Ovary (tissue), 9 donors: ENCODE results near the gene ACP5. TPM values are rescaled to one million over a fixed set of nuclear protein-coding genes. Genes with fewer than 3 reads are reported as not detected.
"Not testable (repeated sequence)": the region's sequence is repeated elsewhere in the genome, so short reads cannot be mapped to it uniquely, and the experiment has no call there.

Experiments
- DNase-seq, 5 donors: peaks; one replicate each; pipeline ENCODE4 v3.0.0-alpha.2; 2019 to 2020
- H3K27ac ChIP-seq, 2 donors: fragments of 200-600 bp; one replicate each; pipeline versions ENCODE4 v1.5.1 to v1.8.0; 2019 to 2022
- H3K27me3 ChIP-seq: fragments of 200-600 bp; one replicate; pipeline ENCODE4 v1.8.0; 2022
- H3K36me3 ChIP-seq: fragments of 200-600 bp; sonication (generic); one replicate; pipeline ENCODE4 v1.5.1; 2019
- H3K4me1 ChIP-seq: one replicate; pipeline ENCODE4 v1.8.1; 2013; ENCODE audit warnings: mild to moderate bottlenecking, moderate library complexity; ENCODE audit not compliant: insufficient read depth
- H3K4me3 ChIP-seq: fragments of 200-600 bp; sonication (generic); one replicate; pipeline ENCODE4 v1.5.1; 2017
- H3K9me3 ChIP-seq, 2 donors: fragments of 200-600 bp in 1 of 2; sonication (generic) in 1 of 2; one replicate each; pipeline versions ENCODE4 v1.5.1 to v1.8.1; 2013 to 2019; ENCODE audit warnings: mild to moderate bottlenecking in 1 of 2, moderate library complexity in 1 of 2
- EP300 ChIP-seq: sonication (generic); formaldehyde crosslinking; IDR thresholded peaks from one replicate; pipeline ENCODE4 v1.6.1; 2017; ENCODE audit warnings: antibody characterized with exemption
- POLR2A ChIP-seq: fragments of 450-650 bp; IDR thresholded peaks from one replicate; pipeline ENCODE4 v1.6.1; 2017; ENCODE audit warnings: antibody characterized with exemption, mild to moderate bottlenecking, moderate library complexity
- WGBS, 3 donors: extraction: QIAGEN DNeasy Blood & Tissue Kit in 1 of 3; methylation state at CpG; one replicate each; pipeline versions ENCODE4 v1.1.5 to v1.1.7; 2013 to 2017; 5-methylcytosine and 5-hydroxymethylcytosine counted together
- intact Hi-C, 4 donors: fragments of 100-400 bp; cut with DNase I; formaldehyde crosslinking; loops; one replicate each; pipeline versions ENCODE4 v1.11.0 to v1.15.1; 2022 to 2023
- polyA plus RNA-seq, 2 donors: library from polyadenylated mRNA; stranded (reverse); fragments of 200-250 nt in 1 of 2; fragments of 350-450 nt in 1 of 2; fragmentation: Illumina TruSeq in 1 of 2; extraction: RNeasy Lipid Tissue Mini Kit (QIAGEN cat#74804) in 1 of 2; gene quantifications; one replicate each; pipeline ENCODE4 v1.2.3, GENCODE V29; 2013 to 2014
- total RNA-seq, 7 donors: library from RNA; depleted of rRNA in 2 of 7; stranded (reverse); fragments of >200 nt in 2 of 7; fragmentation: NEBNext Ultra II Directional in 3 of 7; extraction: Animal tissue kit (Norgen Biotek cat#: 25700) in 3 of 7; gene quantifications; one replicate each; pipeline versions ENCODE4 v1.1.0 to v1.2.4, GENCODE V29; 2016 to 2023
- TF ChIP-seq, protein P1 (sequence below), 3 donors: fragments of 450-650 bp in 2 of 3; fragments of 200-600 bp in 1 of 3; IDR thresholded peaks; one replicate each; pipeline versions ENCODE4 v1.5.1 to v1.8.0; 2016 to 2022; ENCODE audit warnings: antibody characterized with exemption in 3 of 3, mild to moderate bottlenecking in 1 of 3
- donor health status: DM: no; HTN: no; CAD: no; lungs with moderate emphysema.
- donor health status: DM: no; HTN: no; CAD: no.
- donor health status: Bipolar disorder and iron deficiency.
- donor health status: DM: yes; HTN: yes; CAD: no.
- donor health status: DM: no; HTN: no; CAD: no.
- donor health status: DM: yes; HTN: yes; CAD: no.

ACP5 gene
- total and polyA plus RNA-seq, 9 donors: 7.9 to 66.9 (median 17.9) TPM

DNA sequence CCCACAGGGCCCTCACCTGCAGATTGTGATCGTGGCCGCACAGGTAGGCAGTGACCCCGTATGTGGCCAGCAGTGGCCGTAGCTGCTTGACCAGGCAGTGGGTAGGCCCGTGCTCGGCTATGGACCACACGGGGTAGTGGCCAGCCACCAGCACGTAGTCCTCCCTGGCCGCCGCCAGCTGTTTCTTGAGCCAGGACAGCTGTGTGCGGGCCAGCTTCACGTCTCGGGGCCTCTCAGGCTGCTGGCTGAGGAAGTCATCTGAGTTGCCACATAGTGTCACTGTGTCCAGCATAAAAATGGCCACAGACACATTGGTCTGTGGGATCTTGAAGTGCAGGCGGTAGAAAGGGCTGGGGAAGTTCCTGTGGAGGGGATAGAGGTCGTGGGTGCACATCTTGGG is 1.2 kb downstream of the ACP5 start:
- H3K9me3 ChIP-seq: no peaks in the 10 kb centered on the region
- intact Hi-C loops: no loop called here
- no peaks in the 10 kb centered on the region for H3K36me3 ChIP-seq
- H3K27ac ChIP-seq: no peak overlapping the region
- H3K4me1 ChIP-seq: peaks cover 12% of the 10 kb centered on the region
- no peak overlapping the region for H3K4me3 ChIP-seq
- no peaks in the 10 kb centered on the region for H3K27me3 ChIP-seq
- DNase-seq: no peak
- no peak for TF ChIP-seq EP300
- TF ChIP-seq POLR2A: no peak
- TF ChIP-seq, protein P1, sequence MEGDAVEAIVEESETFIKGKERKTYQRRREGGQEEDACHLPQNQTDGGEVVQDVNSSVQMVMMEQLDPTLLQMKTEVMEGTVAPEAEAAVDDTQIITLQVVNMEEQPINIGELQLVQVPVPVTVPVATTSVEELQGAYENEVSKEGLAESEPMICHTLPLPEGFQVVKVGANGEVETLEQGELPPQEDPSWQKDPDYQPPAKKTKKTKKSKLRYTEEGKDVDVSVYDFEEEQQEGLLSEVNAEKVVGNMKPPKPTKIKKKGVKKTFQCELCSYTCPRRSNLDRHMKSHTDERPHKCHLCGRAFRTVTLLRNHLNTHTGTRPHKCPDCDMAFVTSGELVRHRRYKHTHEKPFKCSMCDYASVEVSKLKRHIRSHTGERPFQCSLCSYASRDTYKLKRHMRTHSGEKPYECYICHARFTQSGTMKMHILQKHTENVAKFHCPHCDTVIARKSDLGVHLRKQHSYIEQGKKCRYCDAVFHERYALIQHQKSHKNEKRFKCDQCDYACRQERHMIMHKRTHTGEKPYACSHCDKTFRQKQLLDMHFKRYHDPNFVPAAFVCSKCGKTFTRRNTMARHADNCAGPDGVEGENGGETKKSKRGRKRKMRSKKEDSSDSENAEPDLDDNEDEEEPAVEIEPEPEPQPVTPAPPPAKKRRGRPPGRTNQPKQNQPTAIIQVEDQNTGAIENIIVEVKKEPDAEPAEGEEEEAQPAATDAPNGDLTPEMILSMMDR (IDR thresholded peaks at IDR 0.05): no peak
- 89 to 93% (median 90%) methylated on average over 14 to 15 of the region's 15 CpGs for WGBS, 3 donors

DNA sequence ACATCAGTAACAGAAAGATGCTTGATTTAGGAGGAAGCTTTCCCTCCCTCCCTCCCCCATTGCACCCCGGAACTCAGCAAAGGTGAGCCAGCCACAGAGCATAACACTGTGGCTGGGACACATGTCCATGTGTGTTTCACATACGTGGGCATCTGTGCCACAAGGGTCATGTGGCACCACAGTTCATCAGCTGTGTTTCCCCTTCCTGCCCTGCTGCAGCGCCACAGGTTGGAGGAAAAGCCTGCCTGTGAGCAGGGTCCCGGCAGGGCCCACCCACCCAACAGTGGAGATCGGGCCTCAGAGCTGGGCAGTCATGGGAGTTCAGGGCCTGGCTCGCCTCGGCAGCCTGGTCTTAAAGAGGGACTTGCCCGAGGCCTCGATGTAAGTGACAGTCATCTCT is 2.8 kb downstream of the ACP5 start:
- Histone ChIP-seq H3K4me1 (peaks cover 12% of the 10 kb centered on the region), H3K27me3 (no peaks in the 10 kb centered on the region), H3K36me3 (no peaks in the 10 kb centered on the region), H3K4me3 (no peak overlapping the region), H3K9me3 (no peaks in the 10 kb centered on the region), H3K27ac (no peak overlapping the region)
- DNase-seq: no peak
- 85 to 92% (median 87%) methylated on average over 9 of the region's 9 CpGs for WGBS, 3 donors
- TF ChIP-seq, protein P1 (IDR thresholded peaks at IDR 0.05): no peak
- TF ChIP-seq POLR2A (no peak), EP300 (no peak)
- intact Hi-C loops: no loop called here

DNA sequence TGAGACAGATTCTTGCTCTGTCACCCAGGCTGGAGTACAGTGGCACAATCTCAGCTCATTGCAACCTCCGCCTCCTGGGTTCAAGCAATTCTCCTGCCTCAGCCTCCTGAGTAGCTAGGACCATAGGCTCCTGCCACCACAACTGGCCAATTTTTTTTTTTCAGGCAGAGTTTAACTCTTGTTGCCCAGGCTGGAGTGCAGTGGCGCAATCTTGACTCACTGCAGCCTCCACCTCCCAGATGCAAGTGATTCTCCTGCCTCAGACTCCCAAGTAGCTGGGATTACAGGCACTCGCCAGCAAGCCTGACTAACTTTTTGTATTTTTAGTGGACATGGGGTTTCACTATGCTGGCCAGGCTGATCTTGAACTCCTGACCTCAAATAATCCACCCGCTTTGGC is 3.7 kb downstream of the ACP5 start:
- H3K4me3 ChIP-seq, H3K36me3 ChIP-seq, DNase-seq, H3K4me1 ChIP-seq, intact Hi-C loops, H3K9me3 ChIP-seq, H3K27me3 ChIP-seq, H3K27ac ChIP-seq: not testable (repeated sequence)
- WGBS, 3 donors: 71 to 95% (median 94%) methylated on average over 4 of the region's 4 CpGs

DNA sequence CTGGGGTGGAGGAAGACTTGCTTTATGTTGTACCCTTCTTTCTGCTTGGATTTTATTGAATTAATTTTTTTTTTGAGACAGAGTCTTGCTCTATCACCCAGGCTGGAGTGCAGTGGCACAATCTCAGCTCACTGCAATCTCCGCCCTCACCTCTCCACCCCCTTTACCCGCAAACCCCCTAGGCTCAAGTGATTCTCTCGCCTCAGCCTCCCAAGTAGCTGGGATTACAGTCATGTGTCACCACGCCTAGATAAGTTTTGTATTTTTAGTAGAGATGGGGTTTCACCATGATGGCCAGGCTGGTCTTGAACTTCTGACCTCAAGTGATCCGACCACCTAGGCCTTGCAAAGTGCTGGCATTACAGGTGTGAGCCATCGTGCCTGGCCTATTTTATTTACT is 4.1 kb downstream of the ACP5 start:
- WGBS, 3 donors: 75 to 87% (median 79%) methylated on average over 6 of the region's 6 CpGs
- H3K36me3 ChIP-seq, DNase-seq, H3K27ac ChIP-seq, H3K27me3 ChIP-seq, H3K9me3 ChIP-seq, H3K4me1 ChIP-seq, intact Hi-C loops, H3K4me3 ChIP-seq: not testable (repeated sequence)

DNA sequence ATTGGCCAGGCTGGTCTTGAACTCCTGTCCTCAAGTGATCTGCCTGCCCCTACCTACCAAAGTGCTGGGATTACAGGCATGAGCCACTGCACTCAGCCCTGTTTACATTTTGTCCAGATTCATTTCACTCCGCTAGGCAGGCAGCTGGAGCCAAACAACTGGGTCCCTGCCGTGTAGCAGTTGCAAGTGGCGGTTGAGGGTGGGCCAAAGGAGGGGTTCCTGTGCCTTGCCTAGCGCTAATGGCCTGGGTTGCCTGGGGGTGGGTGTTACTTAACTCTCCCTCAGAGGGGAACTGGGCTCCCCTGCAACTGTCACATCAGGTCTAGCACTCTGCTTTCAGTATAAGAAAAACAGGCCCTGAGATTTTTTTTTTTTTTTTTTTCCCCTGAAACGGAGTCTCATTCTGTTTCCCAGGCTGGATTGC is 7.4 kb downstream of the ACP5 start:
- Histone ChIP-seq H3K36me3 (no peaks in the 10 kb centered on the region), H3K4me3 (no peak overlapping the region), H3K4me1 (no peaks in the 10 kb centered on the region), H3K27ac (no peak overlapping the region), H3K9me3 (no peaks in the 10 kb centered on the region), H3K27me3 (no peaks in the 10 kb centered on the region)
- no peak for DNase-seq
- intact Hi-C loops: no loop called here
- 53 to 63% (median 63%) methylated on average over 5 of the region's 5 CpGs for WGBS, 3 donors
- no peak for TF ChIP-seq POLR2A
- TF ChIP-seq, protein P1 (IDR thresholded peaks at IDR 0.05): no peak
- no peak for TF ChIP-seq EP300

DNA sequence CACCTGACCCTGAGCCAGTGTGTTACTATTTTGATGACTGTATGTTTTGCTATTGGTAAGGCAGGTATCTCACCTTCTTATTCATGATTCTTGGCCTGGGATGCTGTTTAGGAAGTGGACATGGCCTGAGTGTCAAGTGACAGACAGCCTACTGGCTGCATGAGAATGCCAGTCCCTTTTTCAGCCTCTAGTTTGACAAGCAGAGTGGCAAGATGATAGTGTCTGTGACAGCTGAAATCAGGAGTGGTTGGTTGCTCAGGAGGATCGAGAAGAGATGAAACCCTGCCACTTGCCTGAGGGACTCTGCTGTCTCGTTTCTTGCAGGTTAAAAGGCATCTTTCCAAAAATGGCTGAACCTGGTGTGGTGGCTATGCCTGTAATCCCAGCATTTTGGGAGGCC is 11.3 kb downstream of the ACP5 start:
- intact Hi-C loops: no loop called here
- WGBS, 3 donors: 85 to 95% (median 90%) methylated on average over 2 of the region's 2 CpGs
- H3K9me3 ChIP-seq: no peaks in the 10 kb centered on the region
- no peaks in the 10 kb centered on the region for H3K36me3 ChIP-seq
- TF ChIP-seq POLR2A: no peak
- no peak for TF ChIP-seq EP300
- no peaks in the 10 kb centered on the region for H3K4me1 ChIP-seq
- no peak overlapping the region for H3K4me3 ChIP-seq
- no peak for DNase-seq
- H3K27ac ChIP-seq: no peak overlapping the region
- H3K27me3 ChIP-seq: no peaks in the 10 kb centered on the region

DNA sequence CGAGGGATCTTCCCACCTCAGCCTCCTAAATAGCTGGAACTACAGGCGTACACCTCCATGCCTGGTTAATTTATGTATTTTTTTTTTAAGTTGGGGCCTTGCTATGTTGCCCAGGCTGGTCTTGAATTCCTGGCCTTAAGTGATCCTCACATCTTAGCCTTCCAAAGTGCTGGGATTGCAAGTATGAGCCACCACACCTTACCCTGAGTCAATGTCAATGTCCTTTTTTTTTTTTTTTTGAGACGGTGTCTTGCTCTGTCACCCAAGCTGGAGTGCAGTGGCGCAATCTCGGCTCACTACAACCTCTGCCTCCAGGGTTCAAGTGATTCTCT is 11.8 kb downstream of the ACP5 start:
- 84 to 90% (median 87%) methylated on average over 5 of the region's 5 CpGs for WGBS, 3 donors

DNA sequence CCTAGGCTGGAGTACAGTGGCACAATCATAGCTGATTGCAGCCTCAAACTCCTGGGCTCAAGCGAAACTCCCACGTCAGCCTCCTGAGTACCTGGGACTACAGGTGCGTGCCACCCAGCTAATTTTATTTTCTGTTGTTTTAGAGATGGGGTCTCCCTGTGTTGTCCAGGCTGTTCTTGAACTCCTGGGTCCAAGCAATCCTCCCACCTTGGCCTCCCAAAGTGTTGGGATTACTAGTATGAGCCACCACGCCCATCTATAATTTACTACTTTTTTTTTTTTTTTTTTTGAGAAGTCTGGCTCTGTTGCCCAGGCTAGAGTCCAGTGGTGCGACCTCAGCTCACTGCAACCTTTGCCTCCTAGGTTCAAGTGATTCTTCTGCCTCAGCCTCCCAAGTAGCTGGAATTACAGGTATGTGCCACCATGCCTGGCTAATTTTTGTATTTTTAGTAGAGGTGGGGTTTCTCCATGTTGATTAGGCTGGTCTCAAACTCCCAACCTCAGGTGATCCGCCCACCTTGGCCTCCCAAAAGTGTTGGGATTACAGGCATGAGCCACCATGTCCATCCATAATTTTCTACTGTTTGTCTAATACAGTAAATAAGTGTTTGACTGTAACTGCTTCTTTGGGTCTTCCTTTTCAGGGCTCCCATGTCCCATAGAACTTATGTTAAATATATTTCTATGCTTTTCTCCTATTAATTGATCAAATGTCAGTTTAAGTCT is 13.2 kb downstream of the ACP5 start:
- H3K4me3 ChIP-seq, intact Hi-C loops, H3K9me3 ChIP-seq, H3K27me3 ChIP-seq, H3K27ac ChIP-seq, H3K36me3 ChIP-seq, DNase-seq, H3K4me1 ChIP-seq: not testable (repeated sequence)
- WGBS, 3 donors: 91 to 96% (median 93%) methylated on average over 6 of the region's 6 CpGs

More for the DNA sequence above, 11.8 kb downstream of the ACP5 start:
- H3K27ac ChIP-seq, H3K36me3 ChIP-seq, H3K4me1 ChIP-seq, H3K4me3 ChIP-seq, H3K27me3 ChIP-seq, DNase-seq, intact Hi-C loops, H3K9me3 ChIP-seq: not testable (repeated sequence)
